ENCODE results near the gene TMEM132A. TPM values are rescaled to one million over a fixed set of nuclear protein-coding genes. Genes with fewer than 3 reads are reported as not detected.

Gene TMEM132A
- total and polyA plus RNA-seq, 2 of the 13 experiments (the other 11 are each of a cell fraction or from before 2014, with no cell fraction given) = 11.1 to 32.9 TPM

Small RNA genes within 50 kb of the gene (small RNA-seq; reads per million reads assigned to genes)
- 0 to 0.33 (median 0) reads per million in 3 experiments for gene RNU6-933P (ENCODE audit: insufficient read depth in 2 of 3, insufficient read length in 3 of 3, low read depth in 2 of 3, low replicate concordance in 1 of 3)

Other genes starting within 250 kb of the TMEM132A start
- not detected in 2 replicates for gene MS4A8, start 224.8 kb upstream of the TMEM132A start, total RNA-seq (2016; rRNA removed; fragmentation: Illumina TruSeq; extraction: Trizol)
- not detected in 2 replicates for gene MS4A8, start 224.8 kb upstream of the TMEM132A start, polyA plus RNA-seq (2011; rRNA removed)
- not detected in 2 replicates for gene MS4A18, start 199.7 kb upstream of the TMEM132A start, total RNA-seq (2016; rRNA removed; fragmentation: Illumina TruSeq; extraction: Trizol)
- not detected in 2 replicates for gene MS4A18, start 199.7 kb upstream of the TMEM132A start, polyA plus RNA-seq (2011; rRNA removed)
- not detected in 2 replicates for gene MS4A15, start 167.6 kb upstream of the TMEM132A start, total RNA-seq (2016; rRNA removed; fragmentation: Illumina TruSeq; extraction: Trizol)
- gene MS4A15, start 167.6 kb upstream of the TMEM132A start, polyA plus RNA-seq (2011; rRNA removed) = not detected in 2 replicates
- gene MS4A10, start 139.1 kb upstream of the TMEM132A start, total RNA-seq (2016; rRNA removed; fragmentation: Illumina TruSeq; extraction: Trizol) = not detected in 2 replicates
- not detected in 2 replicates for gene MS4A10, start 139.1 kb upstream of the TMEM132A start, polyA plus RNA-seq (2011; rRNA removed)
- 37.6 and 46.6 TPM in 2 replicates for gene CCDC86, start 82.3 kb upstream of the TMEM132A start, total RNA-seq (2016; rRNA removed; fragmentation: Illumina TruSeq; extraction: Trizol)
- gene CCDC86, start 82.3 kb upstream of the TMEM132A start, polyA plus RNA-seq (2011; rRNA removed) = 33.8 and 34.4 TPM in 2 replicates
- 1.0 and 2.5 TPM in 2 replicates for gene PTGDR2, start 68.5 kb upstream of the TMEM132A start, total RNA-seq (2016; rRNA removed; fragmentation: Illumina TruSeq; extraction: Trizol)
- 1.9 and 2.1 TPM in 2 replicates for gene PTGDR2, start 68.5 kb upstream of the TMEM132A start, polyA plus RNA-seq (2011; rRNA removed)
- not detected in 2 replicates for gene ZP1, start 56.9 kb upstream of the TMEM132A start, total RNA-seq (2016; rRNA removed; fragmentation: Illumina TruSeq; extraction: Trizol)
- gene ZP1, start 56.9 kb upstream of the TMEM132A start, polyA plus RNA-seq (2011; rRNA removed) = 0.16 and 0.26 TPM in 2 replicates
- gene PRPF19, start 17.9 kb upstream of the TMEM132A start, total RNA-seq (2016; rRNA removed; fragmentation: Illumina TruSeq; extraction: Trizol) = 91.1 and 115 TPM in 2 replicates
- gene PRPF19, start 17.9 kb upstream of the TMEM132A start, polyA plus RNA-seq (2011; rRNA removed) = 25.0 and 27.4 TPM in 2 replicates
- gene TMEM109, start 10.3 kb upstream of the TMEM132A start, total RNA-seq (2016; rRNA removed; fragmentation: Illumina TruSeq; extraction: Trizol) = 10.7 and 18.0 TPM in 2 replicates
- gene TMEM109, start 10.3 kb upstream of the TMEM132A start, polyA plus RNA-seq (2011; rRNA removed) = 7.7 and 12.2 TPM in 2 replicates
- 0.58 and 0.77 TPM in 2 replicates for gene SLC15A3, start 27.7 kb downstream of the TMEM132A start, total RNA-seq (2016; rRNA removed; fragmentation: Illumina TruSeq; extraction: Trizol)
- gene SLC15A3, start 27.7 kb downstream of the TMEM132A start, polyA plus RNA-seq (2011; rRNA removed) = 0.45 and 1.1 TPM in 2 replicates
- gene CD6, start 47.2 kb downstream of the TMEM132A start, total RNA-seq (2016; rRNA removed; fragmentation: Illumina TruSeq; extraction: Trizol) = not detected in 2 replicates
- not detected in 2 replicates for gene CD6, start 47.2 kb downstream of the TMEM132A start, polyA plus RNA-seq (2011; rRNA removed)
- gene CD5, start 178.0 kb downstream of the TMEM132A start, total RNA-seq (2016; rRNA removed; fragmentation: Illumina TruSeq; extraction: Trizol) = not detected in 2 replicates
- gene CD5, start 178.0 kb downstream of the TMEM132A start, polyA plus RNA-seq (2011; rRNA removed) = not detected in 2 replicates
- gene VPS37C, start 237.0 kb downstream of the TMEM132A start, total RNA-seq (2016; rRNA removed; fragmentation: Illumina TruSeq; extraction: Trizol) = 8.0 and 8.8 TPM in 2 replicates
- gene VPS37C, start 237.0 kb downstream of the TMEM132A start, polyA plus RNA-seq (2011; rRNA removed) = 7.5 and 8.8 TPM in 2 replicates